Neutrophil (primary cell): ENCODE results near the gene WDR64.
"Not testable (repeated sequence)": the region's sequence is repeated elsewhere in the genome, so short reads cannot be mapped to it uniquely, and the experiment has no call there.

Experiments used
- H3K27ac ChIP-seq: fragments of 200-600 bp; sonication (generic); 2 replicates; pipeline ENCODE4 v1.5.1; 2016; ENCODE audit warnings: mild to moderate bottlenecking, moderate library complexity
- H3K27me3 ChIP-seq: fragments of 200-600 bp; sonication (generic); 2 replicates; pipeline ENCODE4 v1.6.0; 2016; ENCODE audit warnings: mild to moderate bottlenecking
- H3K36me3 ChIP-seq: fragments of 200-600 bp; sonication (generic); 2 replicates; pipeline ENCODE4 v1.5.1; 2017
- H3K4me1 ChIP-seq, 2 experiments: fragments of 200-600 bp in 1 of 2; sonication (generic) in 1 of 2; 1 replicate in 1 of 2; 2 replicates in 1 of 2; pipeline versions ENCODE4 v1.5.1 to v1.6.1; 2013 to 2016; ENCODE audit warnings: low read depth in 1 of 2, low read length in 1 of 2, mild to moderate bottlenecking in 1 of 2, moderate library complexity in 1 of 2; ENCODE audit not compliant: control insufficient read depth in 1 of 2, insufficient read depth in 1 of 2
- H3K4me3 ChIP-seq, 2 experiments: fragments of 200-600 bp in 1 of 2; sonication (generic) in 1 of 2; 1 replicate in 1 of 2; 2 replicates in 1 of 2; pipeline ENCODE4 v1.5.1; 2013 to 2016; ENCODE audit warnings: low read depth in 1 of 2, low read length in 1 of 2, mild to moderate bottlenecking in 1 of 2, moderate library complexity in 1 of 2
- H3K9me3 ChIP-seq: fragments of 200-600 bp; sonication (generic); 2 replicates; pipeline ENCODE4 v1.5.1; 2016
- CTCF ChIP-seq: fragments of 200-600 bp; sonication (generic); IDR thresholded peaks from 2 replicates; pipeline ENCODE4 v1.5.1; 2016; ENCODE audit warnings: antibody characterized with exemption

WDR64 gene

GRCh38 chr1:241799416-241799815 lies 147.3 kb downstream of the WDR64 start:
- no peaks in the 10 kb centered on the region for H3K4me1 ChIP-seq
- H3K27me3 ChIP-seq, result no peaks in the 10 kb centered on the region
- no peak overlapping the region for H3K27ac ChIP-seq
- H3K4me3 ChIP-seq, result no peak overlapping the region
- H3K36me3 ChIP-seq, result no peaks in the 10 kb centered on the region
- TF ChIP-seq CTCF, result no peak
- H3K9me3 ChIP-seq, result no peaks in the 10 kb centered on the region

- Histone ChIP-seq H3K9me3 (no peaks in the 10 kb centered on the region), H3K4me3 (no peak overlapping the region), H3K27ac (no peak overlapping the region), H3K4me1 (no peaks in the 10 kb centered on the region), H3K36me3 (no peaks in the 10 kb centered on the region), H3K27me3 (no peaks in the 10 kb centered on the region)
- no peak for TF ChIP-seq CTCF
Measured at GRCh38 chr1:241800640-241801039, 148.6 kb downstream of the WDR64 start.

DNA sequence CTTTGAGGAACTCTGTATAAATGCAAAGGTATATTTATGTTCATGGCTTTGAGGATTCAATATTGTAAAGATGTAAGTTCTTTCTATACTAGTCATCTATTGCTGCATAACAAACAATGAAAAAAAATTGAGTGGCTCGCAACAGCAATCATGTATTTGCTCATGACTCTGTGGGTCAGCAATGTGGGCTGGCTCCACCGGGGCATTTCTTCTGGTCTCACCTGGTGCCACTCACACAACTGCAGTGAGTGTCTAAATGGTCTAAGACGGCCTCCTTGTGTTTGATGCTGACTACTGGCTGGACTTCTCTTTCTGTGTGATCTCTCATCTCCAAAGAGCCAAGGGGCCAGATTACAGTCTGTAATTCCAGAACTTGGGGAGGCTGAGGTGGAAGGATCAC lies 150.8 kb downstream of the WDR64 start:
- no peak overlapping the region for H3K27ac ChIP-seq
- no peak for TF ChIP-seq CTCF
- H3K27me3 ChIP-seq, result no peaks in the 10 kb centered on the region
- H3K36me3 ChIP-seq, result no peaks in the 10 kb centered on the region
- H3K9me3 ChIP-seq, result no peaks in the 10 kb centered on the region
- no peaks in the 10 kb centered on the region for H3K4me1 ChIP-seq
- H3K4me3 ChIP-seq, result no peak overlapping the region

- not testable (repeated sequence) for H3K27me3 ChIP-seq, H3K9me3 ChIP-seq, H3K4me3 ChIP-seq, H3K36me3 ChIP-seq, H3K4me1 ChIP-seq, H3K27ac ChIP-seq
Measured at GRCh38 chr1:241804706-241805105, 152.6 kb downstream of the WDR64 start.

- TF ChIP-seq CTCF, result no peak
- no peaks in the 10 kb centered on the region for H3K36me3 ChIP-seq
- no peaks in the 10 kb centered on the region for H3K4me1 ChIP-seq
- no peaks in the 10 kb centered on the region for H3K9me3 ChIP-seq
- no peak overlapping the region for H3K27ac ChIP-seq
- no peak overlapping the region for H3K4me3 ChIP-seq
- no peaks in the 10 kb centered on the region for H3K27me3 ChIP-seq
Measured at GRCh38 chr1:241808265-241808664, 156.2 kb downstream of the WDR64 start.

GRCh38 chr1:241810769-241811405 lies 158.8 kb downstream of the WDR64 start:
- no peak for TF ChIP-seq CTCF
- Histone ChIP-seq H3K4me1 (no peaks in the 10 kb centered on the region), H3K27me3 (no peaks in the 10 kb centered on the region), H3K4me3 (no peak overlapping the region), H3K36me3 (no peaks in the 10 kb centered on the region), H3K27ac (no peak overlapping the region), H3K9me3 (no peaks in the 10 kb centered on the region)
